NCI-H2196 (cell line): ENCODE data around the gene TMEM97.

Experiments used
- DNase-seq: peaks from one replicate; lab custom pipeline; 2025; ENCODE audit not compliant: unreplicated experiment; lab: John Stamatoyannopoulos, UW

TMEM97 gene

DNA sequence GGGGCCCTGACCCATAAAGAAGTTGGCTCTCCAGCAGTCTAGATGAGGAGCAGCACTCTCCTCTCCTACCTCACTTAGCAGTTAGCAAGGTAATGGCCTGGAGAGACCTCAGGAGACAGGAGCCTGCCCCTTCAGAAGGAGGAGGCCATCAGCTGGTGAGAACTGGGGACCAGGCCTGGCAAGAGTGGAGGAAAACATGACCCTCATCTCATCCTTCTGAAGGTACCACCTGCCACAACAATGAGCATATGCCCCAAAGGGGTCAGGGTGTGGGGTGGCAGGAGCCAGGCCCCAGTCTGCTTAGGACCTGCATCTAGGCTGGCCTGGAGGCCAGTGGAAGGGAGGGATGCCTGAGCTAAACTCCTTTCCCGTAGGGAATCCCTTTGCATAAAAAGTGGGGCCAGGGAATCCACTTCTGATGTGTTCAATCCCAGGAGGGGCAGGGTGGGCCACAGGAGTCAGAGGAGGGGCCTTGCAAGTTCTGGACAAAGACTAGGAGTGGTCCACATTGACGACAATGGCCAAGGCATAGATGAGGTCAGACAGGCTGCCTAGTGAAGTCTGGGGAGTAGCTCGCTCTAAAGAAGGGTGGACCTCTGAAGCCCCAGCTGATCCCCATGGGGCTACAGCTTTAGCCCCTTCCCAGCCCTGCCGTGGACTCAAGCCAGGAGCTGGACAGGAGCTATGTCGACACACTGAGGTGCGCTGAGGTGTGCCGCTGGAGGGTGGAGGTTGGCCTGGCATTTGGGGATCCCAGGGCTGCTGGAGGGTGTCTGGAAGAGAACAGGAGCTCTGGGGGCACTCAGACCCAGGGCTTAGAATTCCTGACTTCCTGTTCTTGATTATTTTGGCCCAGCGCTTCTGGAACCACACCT, 45.0 kb downstream of the TMEM97 start:
- no peak for DNase-seq

DNA sequence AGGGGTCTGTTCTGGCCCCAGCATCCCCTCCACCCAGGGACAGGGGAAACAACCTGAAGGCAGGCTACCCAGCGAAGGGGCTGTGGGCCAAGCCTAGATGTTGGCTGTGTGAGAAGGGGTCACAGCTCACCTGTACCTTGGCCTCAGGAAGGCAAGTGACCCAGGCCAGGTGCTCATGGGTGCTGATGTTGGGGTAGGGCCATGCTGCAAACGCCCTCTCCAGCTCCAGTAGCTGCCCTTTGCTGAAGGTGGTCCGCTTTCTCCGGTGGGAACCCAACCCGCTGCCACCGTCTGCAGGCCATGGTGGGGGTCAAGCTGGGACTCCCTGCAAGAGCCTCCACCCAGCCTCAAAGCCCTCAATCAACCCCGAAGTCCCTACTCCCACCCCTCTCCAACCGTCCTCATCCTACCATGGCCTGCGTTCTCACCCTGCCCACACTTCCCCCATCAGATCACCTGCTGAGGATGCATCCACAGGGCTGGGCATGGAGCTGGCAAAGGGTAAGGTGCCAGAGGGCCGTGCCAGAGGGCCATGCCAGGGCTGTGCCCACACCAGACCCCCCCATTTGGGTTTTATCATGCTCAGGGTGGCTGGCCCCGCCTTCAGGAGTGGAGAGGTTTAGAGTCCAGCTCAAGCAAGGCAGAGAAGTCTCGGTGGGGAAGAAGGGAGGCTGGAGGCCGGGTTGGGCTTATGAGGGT, 45.8 kb downstream of the TMEM97 start, which contains the start of gene SEBOX:
TSS of gene SEBOX (minus strand) at position 535 of the 699 bp plus-strand sequence. CDS start at position 487, 48 bp downstream.
- DNase-seq = no peak

DNA sequence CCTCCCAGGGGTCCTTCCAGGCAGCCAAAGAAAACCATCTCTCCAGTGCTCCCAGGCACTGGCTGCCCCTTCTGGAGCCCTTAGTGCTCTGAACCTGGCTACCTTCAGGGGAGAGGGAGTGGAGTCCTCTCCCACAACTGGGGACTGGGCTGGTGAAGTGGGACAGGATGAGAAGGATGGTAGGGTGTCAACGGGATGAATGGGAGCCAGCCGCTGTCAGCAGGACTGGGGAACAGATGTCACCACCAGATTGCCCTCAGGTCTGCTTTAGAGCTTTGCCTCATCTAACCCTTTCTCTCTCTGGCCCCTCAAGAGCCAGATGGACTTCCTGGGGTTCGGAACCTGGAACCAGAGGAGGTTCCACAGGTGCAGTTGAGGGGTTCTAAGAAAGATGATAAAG, 46.5 kb downstream of the TMEM97 start:
- DNase-seq = no peak

GRCh38 chr17:28366605-28367004, 47.6 kb downstream of the TMEM97 start:
- no peak for DNase-seq

- no peak for DNase-seq
Measured at GRCh38 chr17:28367641-28368305, 48.8 kb downstream of the TMEM97 start.

DNA sequence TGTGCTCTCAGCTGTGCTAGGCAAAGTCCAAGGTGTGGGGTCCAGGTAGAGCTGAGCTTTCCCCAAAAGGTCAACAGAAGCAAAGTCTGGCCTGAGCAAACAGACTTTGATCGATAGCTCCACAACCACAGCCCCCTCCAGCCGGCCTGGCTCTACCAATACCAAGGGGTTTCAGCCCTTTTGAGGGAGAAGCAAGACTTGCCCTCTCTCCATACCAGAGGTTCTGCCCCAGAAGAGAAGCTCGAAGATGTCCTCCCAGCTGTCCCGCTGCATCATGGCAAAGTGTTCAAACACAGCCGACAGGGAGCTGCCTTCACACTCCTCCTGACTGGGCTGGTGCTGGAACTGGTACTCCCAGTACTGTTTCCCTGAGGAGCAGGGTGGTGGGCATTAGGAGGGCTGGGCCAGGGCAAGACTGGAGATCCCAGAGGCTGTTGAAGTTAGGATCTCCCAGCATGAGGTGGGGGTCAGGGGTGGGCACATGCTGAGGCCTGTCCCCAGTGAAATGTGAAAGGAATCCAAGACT, 49.4 kb downstream of the TMEM97 start:
- DNase-seq = no peak

DNA sequence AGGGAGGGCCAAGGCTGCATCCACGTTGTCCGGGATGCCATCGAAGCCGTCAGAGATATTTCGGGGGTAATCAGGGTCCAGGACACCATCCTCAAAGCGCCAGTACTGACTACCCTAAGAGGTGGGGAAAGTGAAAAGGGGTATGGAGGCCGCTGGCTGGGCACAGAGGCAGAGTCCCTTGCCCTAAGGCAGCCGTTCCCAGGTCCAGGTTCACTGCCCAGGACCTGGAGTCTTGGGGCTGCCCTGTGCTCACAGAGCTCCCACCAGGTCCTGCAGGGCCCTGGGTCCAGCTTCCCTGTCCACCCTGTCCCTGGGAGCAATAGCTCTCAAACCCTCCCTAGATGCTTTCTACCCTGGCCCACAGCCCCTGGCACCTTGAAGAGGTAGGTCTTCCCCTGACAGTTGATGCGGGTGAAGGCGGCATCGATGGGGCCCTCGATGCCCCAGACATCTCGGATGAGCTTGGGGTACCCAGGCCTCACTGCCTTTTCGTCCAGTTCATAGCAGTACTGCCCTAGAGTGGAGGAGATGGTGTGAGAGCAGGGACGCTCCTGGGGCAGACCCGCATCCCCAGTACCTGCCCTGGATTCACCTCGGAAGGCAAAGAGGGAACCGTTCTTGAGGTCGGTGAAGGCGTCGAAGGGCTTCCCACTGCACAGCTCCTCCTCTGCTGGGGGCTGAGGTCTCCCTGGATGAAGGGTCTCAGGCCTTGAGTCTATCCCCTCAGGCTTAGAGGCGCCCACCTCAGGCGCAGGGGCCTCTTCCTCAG, 50.1 kb downstream of the TMEM97 start:
- no peak for DNase-seq

GRCh38 chr17:28369684-28370034, 50.7 kb downstream of the TMEM97 start:
- no peak for DNase-seq

GRCh38 chr17:28370035-28370743, 51.2 kb downstream of the TMEM97 start, which contains the start of gene VTN:
Gene VTN (minus strand): TSS chr17:28370307. CDS start chr17:28370203, 104 bp downstream.
- DNase-seq = peak; percentile 25

DNA sequence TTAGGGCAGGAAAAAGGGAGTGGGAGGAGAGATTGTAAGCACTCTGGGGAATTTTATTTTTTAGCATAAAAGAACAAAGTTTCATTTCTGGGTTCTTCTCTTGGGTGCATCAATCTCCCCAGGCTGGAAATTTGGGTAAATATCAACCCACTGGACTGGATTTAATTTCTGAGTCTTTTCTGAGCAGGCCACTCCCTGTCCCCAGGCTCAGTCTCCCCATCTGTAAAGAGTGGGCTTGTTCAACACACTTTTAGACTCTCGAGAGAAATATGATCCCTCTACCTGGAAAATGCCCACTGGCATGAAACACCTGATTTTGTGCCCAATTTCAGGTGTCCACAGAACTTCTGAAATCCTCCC, 51.7 kb downstream of the TMEM97 start:
- DNase-seq = no peak

DNA sequence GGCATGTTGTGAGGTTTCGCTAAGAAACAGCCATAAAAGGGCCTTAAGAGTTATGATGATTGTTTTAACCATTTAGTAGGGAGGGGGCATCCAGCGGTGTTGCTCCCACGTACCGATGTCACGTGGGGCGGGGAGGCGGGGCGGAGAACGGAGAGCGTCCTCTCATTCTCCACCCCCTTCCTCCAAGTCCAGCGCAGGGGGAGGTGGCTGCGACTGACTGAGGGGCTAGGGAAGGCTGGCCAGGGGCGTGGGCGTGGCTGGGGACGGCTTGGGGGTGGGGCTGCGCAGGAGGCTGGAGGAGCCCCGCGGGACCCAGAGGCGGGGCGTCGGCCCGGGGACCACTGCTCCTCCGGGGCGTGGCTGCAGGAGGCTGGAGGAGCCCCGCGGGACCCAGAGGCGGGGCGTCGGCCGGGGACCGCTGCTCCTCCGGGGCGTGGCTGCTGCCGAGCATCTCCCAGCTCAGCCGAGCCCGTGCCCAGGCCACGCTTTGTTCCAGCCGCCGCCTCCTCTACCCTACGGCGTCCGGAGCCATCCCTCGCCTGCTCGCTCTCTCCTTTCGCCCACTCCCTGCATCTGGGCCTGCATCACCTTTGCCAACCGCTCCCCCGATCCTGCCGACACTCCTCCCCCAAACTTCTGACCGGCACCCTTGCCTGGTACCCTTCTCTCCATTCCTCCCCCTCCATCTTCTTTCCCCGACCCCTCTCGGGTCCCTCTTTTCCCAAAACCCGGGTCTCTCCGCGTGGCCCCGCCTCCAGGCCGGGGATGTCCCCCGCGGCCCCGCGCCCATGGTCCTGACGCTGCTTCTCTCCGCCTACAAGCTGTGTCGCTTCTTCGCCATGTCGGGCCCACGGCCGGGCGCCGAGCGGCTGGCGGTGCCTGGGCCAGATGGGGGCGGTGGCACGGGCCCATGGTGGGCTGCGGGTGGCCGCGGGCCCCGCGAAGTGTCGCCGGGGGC, 52.5 kb downstream of the TMEM97 start, which contains the start of gene SARM1:
TSS of gene SARM1 (plus strand) at position 450 of the 958 bp plus-strand sequence. CDS start at position 789, 339 bp downstream.
- DNase-seq = peak; percentile 72

DNA sequence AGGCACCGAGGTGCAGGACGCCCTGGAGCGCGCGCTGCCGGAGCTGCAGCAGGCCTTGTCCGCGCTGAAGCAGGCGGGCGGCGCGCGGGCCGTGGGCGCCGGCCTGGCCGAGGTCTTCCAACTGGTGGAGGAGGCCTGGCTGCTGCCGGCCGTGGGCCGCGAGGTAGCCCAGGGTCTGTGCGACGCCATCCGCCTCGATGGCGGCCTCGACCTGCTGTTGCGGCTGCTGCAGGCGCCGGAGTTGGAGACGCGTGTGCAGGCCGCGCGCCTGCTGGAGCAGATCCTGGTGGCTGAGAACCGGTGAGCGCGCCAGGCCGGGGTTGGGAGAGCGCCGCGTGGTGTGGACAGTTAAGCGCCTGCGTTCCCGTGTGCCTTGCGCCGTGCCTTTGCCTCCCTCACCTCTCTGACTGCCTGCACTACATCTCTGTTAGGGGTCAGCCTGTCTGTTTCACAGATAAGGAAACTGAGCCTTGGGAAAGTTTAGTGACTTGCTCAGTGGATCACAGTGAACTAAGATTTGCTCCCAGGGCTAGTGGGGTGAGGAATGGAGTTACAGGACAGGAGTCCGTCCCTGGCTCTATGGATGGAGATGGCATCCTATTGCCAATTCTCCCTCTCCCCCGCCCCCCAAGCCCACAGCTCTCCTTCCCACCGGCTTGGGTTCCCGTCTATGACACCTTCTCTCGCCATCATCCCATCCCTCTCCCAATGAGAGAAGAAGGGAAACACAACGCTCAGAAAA, 53.4 kb downstream of the TMEM97 start:
- DNase-seq = no peak

GRCh38 chr17:28372945-28373274, 53.9 kb downstream of the TMEM97 start:
- no peak for DNase-seq
